GM21737 (cell line): Measurements from ENCODE around the gene P2RX6.
"Not testable (repeated sequence)": the region's sequence is repeated elsewhere in the genome, so short reads cannot be mapped to it uniquely, and the experiment has no call there.

Experiments
- ATAC-seq: cut with Tn5 transposase; IDR thresholded peaks from one replicate; pipeline ENCODE4 v1.9.1; 2021; ENCODE audit warnings: mild to moderate bottlenecking, moderate library complexity; ENCODE audit not compliant: unreplicated experiment

The P2RX6 gene

DNA sequence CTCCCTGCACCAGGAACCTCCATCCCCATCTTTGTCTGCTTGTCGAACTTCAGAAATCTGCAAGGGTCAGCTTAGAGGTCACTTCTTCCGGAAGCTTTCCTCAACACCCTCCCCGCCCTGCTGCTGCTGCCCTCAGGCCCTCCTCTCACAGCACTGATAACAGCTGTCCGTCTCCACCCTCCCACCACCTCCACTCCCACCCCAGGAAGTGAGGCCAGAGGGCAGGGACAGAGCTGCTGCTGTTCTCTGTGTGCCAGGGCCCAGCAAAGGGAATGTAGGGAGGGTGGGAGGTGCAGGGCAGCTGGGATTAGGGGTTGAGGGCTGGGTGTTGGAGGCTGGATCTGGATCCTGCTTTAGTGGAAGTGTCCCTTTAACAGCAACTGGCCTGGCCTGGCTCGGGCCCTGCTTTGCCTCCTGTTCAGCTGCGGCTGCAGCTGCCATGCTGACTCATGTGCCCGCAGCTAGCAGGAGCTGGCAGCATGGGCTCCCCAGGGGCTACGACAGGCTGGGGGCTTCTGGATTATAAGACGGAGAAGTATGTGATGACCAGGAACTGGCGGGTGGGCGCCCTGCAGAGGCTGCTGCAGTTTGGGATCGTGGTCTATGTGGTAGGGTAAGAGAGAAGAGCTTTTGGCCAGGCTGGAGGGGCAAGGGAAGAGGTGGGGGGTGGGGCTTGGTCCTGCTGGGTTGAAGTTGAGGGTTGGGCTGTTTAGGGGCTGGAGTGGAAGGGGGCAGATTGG, at the start of gene P2RX6:
Gene P2RX6 (plus strand): TSS at position 440 of the 740 bp plus-strand sequence. CDS start 10 bp downstream, at position 450.
- no peak for ATAC-seq

DNA sequence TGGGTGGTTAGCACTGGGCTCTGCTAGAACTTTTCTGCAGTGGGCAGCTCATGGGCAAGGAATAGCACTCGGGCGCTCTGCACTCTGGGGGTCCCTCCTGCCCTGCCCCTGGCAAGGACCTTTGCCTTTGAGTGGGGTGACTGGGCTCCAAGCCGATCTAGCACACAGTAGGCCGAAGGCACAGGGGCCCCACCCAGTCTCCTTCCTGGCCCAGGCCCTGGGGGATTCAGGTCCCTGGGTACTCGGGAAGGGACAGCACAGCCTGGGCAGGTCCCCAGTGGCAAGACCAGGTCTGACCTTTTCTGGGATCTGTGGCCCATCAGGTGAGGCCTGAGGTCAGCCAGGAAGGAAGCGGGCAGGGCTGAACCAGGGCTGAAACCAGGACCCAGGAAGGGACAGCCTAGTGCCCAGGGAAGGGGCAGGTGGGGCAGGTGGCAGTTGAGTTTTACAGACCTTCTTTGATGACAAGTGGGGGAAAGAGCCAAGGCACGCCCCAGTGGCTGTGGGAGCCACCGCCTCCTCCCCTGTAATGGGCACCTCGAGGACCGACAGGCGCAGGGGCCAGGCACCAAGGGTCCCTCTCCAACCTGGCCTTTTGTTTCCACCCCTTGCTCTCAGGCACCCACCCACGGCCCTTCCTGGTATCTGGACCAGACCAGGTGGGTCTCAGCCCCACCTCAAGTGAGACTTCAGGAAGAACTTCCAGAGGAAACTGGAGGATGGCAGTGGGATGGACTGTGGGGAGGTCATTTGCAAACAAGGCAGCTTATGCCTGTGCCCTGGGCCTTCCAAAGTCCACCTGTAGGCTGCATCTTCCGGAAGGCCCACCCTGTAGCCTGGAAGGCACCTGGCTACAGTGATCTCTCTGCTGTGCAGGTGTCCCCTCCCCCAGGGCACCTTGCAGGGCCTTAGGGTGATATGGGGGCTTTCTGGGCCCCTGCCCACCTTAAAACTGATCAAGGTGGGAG, 48.8 kb upstream of the P2RX6 start:
- no peak for ATAC-seq

DNA sequence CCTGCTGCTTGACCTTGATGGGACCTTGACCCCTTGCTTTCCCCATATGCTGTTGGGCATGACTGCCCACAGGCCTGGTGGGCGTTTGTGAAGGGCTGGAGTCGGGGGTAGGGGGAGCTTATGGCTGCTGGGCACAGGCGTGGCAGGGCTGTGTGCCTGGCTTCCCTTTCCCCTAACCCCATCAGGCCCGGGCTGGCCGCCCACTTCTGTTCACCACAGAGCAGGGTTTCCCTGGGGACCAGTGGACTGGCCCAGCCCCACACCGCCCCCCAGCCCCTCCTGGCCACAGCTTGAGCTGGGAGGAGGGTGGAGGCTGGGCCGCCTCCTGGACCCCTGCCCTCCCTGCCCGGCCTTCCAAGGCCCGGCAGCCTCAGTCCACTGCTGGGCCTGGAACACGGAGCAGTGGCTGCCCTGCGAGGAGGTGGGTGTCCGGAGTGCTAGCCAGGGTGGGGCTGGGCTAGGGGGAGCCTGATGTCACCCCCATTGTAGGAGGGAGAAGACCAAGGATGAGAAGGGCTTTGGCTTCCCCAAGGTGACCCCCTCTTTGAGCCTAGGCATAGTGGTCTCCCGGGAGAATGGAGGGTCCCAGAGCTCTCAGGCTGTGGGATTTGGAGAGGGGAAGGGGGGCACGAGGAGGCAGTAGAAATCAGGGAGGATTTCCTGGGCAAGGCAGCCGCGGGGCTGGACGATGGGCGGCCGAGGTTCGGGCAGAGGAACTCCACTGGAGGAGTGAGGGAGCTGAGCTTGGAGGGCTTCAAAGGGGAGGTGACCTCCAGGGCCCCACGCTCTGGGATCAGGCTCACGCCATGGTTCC, 47.9 kb upstream of the P2RX6 start, which contains the start of gene AIFM3:
Gene AIFM3 (plus strand): TSS at position 373 of the 814 bp plus-strand sequence. CDS start 690 bp downstream, outside the sequence.
- no peak for ATAC-seq

DNA sequence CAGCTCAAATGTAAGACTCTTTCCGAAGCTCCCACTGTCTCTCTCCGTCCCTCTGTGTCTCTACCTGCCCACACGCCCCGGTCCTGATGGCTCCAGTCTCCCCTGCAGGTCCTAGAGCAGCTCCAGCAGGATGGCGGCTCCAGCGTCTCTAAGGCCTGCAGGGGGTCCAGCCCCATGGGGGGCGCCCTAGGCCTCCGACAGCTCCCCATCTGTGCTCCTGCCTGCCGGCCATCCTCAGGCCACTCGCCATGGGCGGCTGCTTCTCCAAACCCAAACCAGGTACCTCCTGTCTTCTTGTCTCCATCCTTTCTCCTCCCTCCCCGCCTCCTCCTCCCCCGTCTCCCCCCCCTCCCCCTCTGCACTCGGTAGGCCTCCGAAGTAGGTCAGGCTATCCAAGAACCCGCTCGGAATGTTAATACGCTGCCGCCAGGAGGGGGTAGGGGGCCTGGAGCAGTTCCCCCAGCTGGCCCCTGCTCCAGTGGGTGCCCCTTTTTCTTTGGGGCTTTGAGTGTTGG, 47.2 kb upstream of the P2RX6 start:
- ATAC-seq = no peak

DNA sequence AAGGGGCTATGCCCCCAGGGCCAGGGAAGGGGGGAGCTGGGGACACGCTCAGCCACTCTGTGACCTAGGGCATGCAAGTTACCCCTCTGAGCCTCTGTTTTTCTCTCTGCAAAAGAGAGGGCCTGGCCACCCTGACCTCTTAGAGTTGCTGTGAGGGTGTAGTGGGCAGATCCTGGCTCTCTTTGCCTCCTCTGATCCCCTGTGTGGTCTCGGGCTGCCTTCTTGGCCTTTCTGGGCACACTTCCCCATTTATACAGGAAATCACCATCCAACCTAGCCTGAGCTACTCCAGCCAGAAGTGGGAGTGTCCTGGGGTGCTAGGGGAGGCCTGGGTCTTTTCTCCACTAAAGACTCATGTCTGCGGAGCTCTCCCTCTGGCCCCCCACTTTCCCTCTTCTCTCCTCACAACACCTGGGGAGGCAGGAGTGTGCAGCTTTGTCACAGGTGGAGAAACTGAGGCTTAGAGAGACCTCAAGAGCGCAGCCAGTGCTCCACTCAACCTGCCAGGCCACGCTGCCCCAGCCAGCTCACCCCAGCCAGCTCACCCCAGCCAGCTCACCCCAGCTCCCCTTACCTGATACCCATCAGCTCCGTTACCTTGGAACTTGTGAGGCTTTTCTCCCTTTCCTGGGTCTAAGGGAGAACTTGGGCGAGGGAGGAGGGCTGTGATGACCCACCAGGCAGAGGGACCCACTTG, 46.5 kb upstream of the P2RX6 start:
- ATAC-seq = no peak

DNA sequence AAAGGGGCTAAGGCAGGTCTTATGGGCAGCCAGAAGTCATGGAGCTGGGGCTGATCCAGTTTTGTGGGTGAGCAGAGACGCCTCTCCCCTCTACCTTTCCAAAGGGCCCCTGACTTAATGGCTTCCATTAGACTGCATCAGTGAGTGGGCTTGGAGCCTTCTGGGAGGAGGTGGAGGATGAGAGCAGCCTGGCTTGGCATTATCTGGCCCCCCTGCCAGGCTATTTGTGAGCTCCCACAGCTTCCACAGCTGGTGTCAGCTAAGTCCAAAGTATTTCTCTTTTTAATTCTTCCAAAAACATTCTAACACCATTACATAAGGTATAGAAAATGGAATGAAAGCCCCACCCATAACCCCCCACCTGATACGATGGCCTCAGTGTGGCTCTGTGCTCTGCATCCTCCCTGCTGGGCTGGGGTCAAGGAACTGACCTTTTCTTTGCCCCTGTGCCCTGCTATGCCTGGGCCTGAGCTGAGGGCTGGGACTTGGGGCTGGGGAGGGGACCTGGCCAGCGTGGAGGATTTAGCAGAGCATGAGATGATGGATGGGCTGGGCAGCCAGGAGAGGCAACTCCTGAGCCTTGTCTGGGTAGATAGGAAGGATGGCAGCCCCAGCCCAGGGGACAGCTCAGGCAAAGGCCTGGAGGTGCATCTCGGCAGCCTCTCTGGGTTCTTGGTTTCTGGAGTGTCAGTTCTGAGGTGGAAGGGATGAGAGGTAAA, 43.9 kb upstream of the P2RX6 start:
- no peak for ATAC-seq

DNA sequence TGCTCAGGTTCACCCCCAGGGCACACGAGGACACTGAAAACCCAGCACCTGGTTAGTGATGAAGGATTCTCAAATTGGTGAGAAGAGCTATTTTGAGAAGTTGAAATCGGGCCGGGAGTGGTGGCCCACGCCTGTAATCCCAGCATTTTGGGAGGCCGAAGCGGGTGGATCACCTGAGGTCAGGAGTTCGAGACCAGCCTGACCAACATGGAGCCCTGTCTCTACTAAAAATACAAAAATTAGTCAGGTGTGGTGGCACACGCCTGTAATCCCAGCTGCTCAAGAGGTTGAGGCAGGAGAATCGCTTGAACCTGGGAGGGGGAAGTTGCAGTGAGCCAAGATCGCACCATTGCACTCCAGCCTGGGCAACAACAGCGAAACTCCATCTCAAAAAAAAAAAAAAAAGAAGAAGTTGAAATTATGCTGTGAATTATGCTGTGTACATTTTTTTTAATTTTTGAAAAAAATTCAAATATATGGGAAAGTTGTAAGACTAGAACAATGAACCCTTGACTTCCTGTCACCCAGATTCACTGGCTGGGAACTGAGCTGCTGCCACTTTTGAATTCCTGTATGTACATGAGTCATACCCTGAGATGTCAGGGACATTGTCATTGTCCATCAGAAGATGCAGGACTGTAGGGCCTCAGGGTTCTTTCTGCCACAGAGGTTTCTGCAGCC, 42.8 kb upstream of the P2RX6 start:
- ATAC-seq = not testable (repeated sequence)

DNA sequence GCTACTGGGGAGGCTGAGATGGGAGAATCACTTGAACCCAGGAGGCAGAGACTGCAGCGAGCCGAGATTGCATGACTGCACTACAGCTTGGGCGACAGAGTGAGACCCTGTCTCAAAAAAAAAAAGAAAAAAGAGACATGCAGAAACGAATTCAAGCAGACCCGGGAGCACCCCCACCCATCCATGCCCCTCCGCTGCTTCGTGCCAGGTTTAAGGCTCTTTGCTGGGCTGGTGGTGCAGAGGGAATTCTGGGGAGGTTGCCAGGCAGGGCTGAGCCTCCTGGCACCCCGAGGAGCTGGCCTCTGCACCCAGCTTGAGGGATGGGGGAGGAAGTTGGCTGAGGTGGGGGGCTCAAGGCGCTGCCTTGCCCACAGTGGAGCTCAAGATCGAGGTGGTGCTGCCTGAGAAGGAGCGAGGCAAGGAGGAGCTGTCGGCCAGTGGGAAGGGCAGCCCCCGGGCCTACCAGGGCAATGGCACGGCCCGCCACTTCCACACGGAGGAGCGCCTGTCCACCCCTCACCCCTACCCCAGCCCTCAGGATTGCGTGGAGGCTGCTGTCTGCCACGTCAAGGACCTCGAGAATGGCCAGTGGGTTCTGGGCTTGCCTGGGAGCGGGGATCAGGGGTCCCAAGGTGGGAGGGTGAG, 41.9 kb upstream of the P2RX6 start:
- no peak for ATAC-seq

DNA sequence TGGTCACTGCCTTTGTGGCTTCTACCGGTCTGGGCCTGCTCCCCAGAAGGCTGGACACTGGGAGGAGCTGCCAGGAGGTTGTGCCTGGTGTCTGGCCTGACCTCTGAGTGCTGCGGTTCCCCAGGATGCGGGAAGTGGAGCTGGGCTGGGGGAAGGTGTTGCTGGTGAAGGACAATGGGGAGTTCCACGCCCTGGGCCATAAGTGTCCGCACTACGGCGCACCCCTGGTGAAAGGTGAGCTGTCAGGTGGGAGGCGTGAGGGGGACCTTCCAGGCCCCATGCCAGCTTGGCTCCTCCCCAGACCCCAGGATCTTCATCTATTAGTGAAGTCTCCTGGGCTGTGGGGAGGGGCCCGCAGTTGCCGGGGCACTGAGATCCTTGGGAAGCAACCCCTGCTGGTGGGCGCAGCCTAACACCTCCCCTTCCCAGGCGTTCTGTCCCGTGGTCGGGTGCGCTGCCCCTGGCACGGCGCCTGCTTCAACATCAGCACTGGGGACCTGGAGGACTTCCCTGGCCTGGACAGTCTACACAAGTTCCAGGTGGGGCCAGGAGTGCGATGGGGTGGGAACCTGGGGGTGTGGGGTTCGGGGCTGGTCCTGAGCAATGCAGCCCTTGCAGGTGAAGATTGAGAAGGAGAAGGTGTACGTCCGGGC, 41.2 kb upstream of the P2RX6 start:
- no peak for ATAC-seq

DNA sequence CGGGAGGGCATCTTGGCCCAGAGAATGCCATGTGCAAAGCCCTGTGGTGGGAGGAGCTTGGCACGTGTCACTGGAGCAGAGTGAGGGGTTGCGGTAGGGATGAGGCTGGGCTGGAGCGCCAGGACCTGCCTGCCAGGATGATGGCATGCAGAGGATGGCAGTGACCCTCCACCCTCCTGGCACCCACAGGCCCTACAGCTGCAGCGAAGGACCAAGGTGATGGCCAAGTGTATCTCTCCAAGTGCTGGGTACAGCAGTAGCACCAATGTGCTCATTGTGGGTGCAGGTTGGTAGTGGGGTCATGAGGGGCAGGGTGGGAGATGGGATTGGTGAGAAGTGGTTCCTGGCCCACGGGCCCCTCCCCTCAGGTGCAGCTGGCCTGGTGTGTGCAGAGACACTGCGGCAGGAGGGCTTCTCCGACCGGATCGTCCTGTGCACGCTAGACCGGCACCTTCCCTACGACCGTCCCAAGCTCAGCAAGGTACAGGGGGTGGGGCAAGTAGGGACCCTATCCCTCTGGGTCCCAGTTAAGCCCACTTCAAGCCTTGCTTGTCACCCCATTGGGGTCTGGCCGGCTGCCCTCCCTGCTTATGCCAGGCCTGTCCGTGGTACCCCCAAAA, 40.5 kb upstream of the P2RX6 start:
- no peak for ATAC-seq

DNA sequence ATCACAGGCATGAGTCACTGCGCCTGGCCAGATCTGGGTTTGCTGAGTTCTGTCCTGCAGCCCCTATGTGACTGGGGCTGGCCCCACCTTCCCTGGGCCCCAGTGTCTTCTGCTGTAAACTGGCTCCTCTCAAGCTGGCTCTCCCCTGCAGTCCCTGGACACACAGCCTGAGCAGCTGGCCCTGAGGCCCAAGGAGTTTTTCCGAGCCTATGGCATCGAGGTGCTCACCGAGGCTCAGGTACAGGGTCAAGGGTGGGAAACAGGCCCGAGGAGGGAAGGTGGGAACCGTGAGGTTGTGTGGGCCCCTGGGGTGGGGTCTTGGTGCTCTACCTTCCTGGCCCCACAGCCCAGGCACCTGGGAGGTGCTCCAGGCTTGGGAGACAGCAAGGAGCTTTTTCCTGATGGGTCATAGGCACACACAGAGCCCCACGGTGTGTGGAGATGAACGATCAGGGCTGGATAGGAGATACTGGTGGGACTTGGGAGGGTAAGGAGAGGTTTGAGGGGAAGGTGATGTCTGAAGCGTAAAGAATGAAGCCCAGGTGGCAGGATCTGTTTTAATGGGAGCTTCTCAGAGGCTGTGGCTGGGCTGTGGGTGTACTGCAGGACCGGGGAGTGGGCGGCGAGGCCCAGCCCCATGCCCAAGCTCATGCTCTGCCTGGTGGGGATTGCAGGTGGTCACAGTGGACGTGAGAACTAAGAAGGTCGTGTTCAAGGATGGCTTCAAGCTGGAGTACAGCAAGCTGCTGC, 39.2 kb upstream of the P2RX6 start:
- ATAC-seq = no peak

DNA sequence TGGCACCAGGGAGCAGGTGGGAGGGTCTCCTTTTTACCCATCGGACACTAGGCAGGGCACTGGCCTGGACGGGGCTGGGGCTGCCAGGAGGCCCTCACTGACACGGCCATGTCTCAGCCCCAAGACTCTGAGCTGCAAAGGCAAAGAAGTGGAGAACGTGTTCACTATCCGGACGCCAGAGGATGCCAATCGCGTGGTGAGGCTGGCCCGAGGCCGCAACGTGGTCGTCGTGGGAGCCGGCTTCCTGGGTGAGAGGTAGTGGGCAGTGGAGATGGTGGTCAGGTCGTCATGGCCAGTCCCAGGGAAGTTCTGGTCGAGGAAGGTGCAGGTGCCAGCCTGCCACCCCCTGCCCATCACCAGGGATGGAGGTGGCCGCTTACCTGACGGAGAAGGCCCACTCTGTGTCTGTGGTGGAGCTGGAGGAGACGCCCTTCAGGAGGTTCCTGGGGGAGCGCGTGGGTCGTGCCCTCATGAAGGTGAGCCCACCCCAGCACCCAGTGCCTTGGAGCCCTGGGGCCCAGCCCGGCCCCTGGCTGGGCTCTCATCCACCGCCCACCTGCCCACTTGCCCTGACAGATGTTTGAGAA, 38.6 kb upstream of the P2RX6 start:
- no peak for ATAC-seq

DNA sequence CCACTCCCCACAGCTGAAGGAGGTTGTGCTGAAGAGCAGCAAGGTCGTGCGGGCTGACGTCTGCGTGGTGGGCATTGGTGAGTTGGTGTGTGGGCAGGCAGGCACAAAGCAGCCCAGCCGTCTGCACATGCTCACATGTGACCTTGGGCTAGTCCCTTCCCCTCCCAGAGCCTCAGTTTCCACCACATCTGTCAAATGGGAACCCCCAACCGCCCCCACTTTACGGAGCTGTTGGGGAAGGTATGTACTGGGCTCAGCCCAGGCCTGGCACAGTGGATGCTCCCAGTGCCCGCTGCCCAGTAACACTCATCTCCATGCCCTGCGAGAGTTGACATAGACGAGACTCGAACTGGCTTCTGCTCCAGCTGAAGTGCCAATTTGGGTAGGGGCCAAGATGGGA, 37.9 kb upstream of the P2RX6 start:
- no peak for ATAC-seq

DNA sequence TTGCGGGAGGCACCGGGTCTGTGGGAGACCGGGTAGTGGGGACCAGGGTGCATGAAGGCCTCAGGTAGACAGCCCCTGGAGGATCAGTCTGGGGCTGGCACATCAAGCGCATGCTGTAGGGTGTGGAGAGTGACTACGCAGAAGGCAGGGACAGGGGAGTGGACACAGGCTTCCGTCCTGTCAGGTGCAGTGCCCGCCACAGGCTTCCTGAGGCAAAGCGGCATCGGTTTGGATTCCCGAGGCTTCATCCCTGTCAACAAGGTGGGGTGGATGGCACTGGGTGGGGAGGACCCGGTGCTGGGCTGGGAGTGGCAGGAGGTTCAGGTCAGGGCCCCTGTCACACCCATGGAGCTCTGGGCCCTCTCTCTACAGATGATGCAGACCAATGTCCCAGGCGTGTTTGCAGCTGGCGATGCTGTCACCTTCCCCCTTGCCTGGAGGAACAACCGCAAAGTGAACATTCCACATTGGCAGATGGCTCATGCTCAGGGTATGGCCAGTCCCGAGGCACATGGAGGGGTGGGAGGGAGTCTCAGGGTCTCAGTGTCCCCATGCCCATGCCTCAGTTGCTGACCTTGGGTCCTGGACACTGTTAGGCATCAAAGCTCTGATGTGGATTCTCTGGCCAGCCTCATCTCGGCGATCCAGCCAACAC, 37.3 kb upstream of the P2RX6 start:
- no peak for ATAC-seq

DNA sequence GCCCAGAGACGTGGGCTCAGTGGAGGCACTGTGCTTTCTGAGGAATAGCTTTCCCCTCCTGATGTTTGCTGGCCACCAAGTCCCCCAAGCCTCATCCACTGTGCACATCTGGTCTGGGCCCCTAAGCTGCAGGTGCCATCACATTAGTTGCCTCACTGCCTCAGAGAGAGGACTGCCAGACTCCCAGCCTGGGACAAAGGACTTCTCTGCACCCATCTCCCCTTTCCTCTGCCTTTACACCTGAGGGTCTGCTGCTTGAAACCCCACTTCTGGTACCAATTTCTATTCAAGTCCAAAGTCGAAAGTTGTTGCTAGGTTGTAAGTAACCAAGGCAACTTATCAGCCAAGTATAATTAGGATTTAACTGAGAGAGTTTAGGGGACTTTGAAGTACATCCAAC, 36.5 kb upstream of the P2RX6 start:
- no peak for ATAC-seq

DNA sequence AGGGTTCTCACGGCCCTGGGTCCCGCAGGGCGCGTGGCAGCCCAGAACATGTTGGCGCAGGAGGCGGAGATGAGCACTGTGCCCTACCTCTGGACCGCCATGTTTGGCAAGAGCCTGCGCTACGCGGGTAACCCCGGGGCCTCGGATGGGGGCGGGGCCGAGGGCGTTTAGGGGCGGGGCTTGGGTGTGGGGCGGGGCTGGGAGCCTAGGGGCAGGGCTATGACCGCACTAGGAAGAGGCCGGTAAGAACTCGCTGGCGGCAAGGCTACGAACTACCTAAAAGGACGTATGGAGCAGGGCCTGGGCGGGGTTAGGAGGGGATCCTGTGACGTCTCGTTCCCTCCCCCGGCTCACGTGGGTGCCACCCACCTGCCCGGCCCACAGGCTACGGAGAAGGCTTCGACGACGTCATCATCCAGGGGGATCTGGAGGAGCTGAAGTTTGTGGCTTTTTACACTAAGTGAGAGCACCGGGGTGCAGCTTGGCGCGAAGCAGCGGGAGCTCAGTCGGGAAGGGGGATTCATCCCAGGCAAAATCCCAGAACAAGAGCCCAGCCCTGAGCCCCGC, 35.6 kb upstream of the P2RX6 start:
- no peak for ATAC-seq
